ENCODE data around the gene NFIX.
A peak's percentile ranks its signal among the peaks of the same experiment; 100 is the strongest.
"Not testable (repeated sequence)": the region's sequence is repeated elsewhere in the genome, so short reads cannot be mapped to it uniquely, and the experiment has no call there.

The NFIX gene

GRCh38 chr19:12994701-12995595 lies at the start of gene NFIX:
TSS of gene NFIX (plus strand) at chr19:12995475. CDS start at chr19:12995838, 363 bp downstream.
- DNase-seq = peak; percentile 61

GRCh38 chr19:12945479-12946091 lies 49.7 kb upstream of the NFIX start, which contains the start of gene RAD23A:
TSS of gene RAD23A (plus strand) at chr19:12945862. CDS start at chr19:12945949, 87 bp downstream.
- DNase-seq = peak; percentile 98

- DNase-seq = peak; percentile 81
These were observed 49.1 kb upstream of the NFIX start for GRCh38 chr19:12946092-12946721.

- DNase-seq = no peak
These were observed 48.4 kb upstream of the NFIX start for GRCh38 chr19:12946731-12947496.

- DNase-seq = no peak
These were observed 47.3 kb upstream of the NFIX start for GRCh38 chr19:12947702-12948611.

- DNase-seq = no peak
These were observed 46.5 kb upstream of the NFIX start for GRCh38 chr19:12948612-12949362.

- no peak for DNase-seq
These were observed 45.7 kb upstream of the NFIX start for GRCh38 chr19:12949363-12950283.

- DNase-seq = not testable (repeated sequence)
These were observed 43.2 kb upstream of the NFIX start for GRCh38 chr19:12952050-12952449.

- DNase-seq = peak; percentile 83
These were observed 42.7 kb upstream of the NFIX start for GRCh38 chr19:12952488-12953137.

- DNase-seq = no peak
These were observed 42.0 kb upstream of the NFIX start for GRCh38 chr19:12953138-12953798.

- DNase-seq = no peak
These were observed 41.3 kb upstream of the NFIX start for GRCh38 chr19:12953799-12954611.

- DNase-seq = no peak
These were observed 40.7 kb upstream of the NFIX start for GRCh38 chr19:12954612-12954962.

- DNase-seq = not testable (repeated sequence)
These were observed 39.7 kb upstream of the NFIX start for GRCh38 chr19:12955575-12955974.

- DNase-seq = no peak
These were observed 39.3 kb upstream of the NFIX start for GRCh38 chr19:12955996-12956395.

GRCh38 chr19:12956446-12957388 lies 38.6 kb upstream of the NFIX start, which contains the start of gene GADD45GIP1:
TSS of gene GADD45GIP1 (minus strand) at chr19:12957223. CDS start at chr19:12957212, 11 bp downstream.
- peak; percentile 79 for DNase-seq

GRCh38 chr19:12957389-12957952 lies 37.8 kb upstream of the NFIX start:
- DNase-seq = not testable (repeated sequence)
